GM23248 (cell line): ENCODE measurements around the gene DUOXA1. TPM values are rescaled to one million over a fixed set of nuclear protein-coding genes. Genes with fewer than 3 reads are reported as not detected.

Experiments used
- DNase-seq: peaks from one replicate; pipeline ENCODE4 v3.0.0-alpha.2; 2015
- H2AFZ ChIP-seq: fragments of 200-600 bp; sonication (generic); 2 replicates; pipeline ENCODE4 v1.6.1; 2016; ENCODE audit warnings: antibody characterized with exemption
- H3F3A ChIP-seq: fragments of 200-600 bp; sonication (generic); 2 replicates; pipeline ENCODE4 v1.6.1; 2016; ENCODE audit warnings: mild to moderate bottlenecking, antibody characterized with exemption, mixed run types; ENCODE audit not compliant: insufficient read depth
- H3K27ac ChIP-seq: fragments of 200-600 bp; sonication (generic); 2 replicates; pipeline ENCODE4 v1.5.1; 2016; ENCODE audit warnings: mild to moderate bottlenecking
- H3K27me3 ChIP-seq: fragments of 200-600 bp; sonication (generic); replicated peaks from 2 replicates; pipeline ENCODE4 v1.6.1; 2016; ENCODE audit warnings: mild to moderate bottlenecking; ENCODE audit not compliant: insufficient read depth
- H3K36me3 ChIP-seq: fragments of 200-600 bp; sonication (generic); 2 replicates; pipeline ENCODE4 v1.6.1; 2016; ENCODE audit warnings: low read depth, mild to moderate bottlenecking
- H3K4me1 ChIP-seq: fragments of 200-600 bp; sonication (generic); 2 replicates; pipeline ENCODE4 v1.6.1; 2016; ENCODE audit warnings: mild to moderate bottlenecking; ENCODE audit not compliant: insufficient read depth
- H3K4me2 ChIP-seq: fragments of 200-600 bp; sonication (generic); one replicate; pipeline ENCODE4 v1.6.1; 2016; ENCODE audit warnings: mild to moderate bottlenecking; ENCODE audit not compliant: unreplicated experiment
- H3K4me3 ChIP-seq: fragments of 200-600 bp; sonication (generic); 2 replicates; pipeline ENCODE4 v1.5.1; 2016; ENCODE audit warnings: mild to moderate bottlenecking
- H3K79me2 ChIP-seq: fragments of 200-600 bp; sonication (generic); 2 replicates; pipeline ENCODE4 v1.6.1; 2016; ENCODE audit warnings: mild to moderate bottlenecking; ENCODE audit not compliant: insufficient read depth
- H3K9ac ChIP-seq: fragments of 200-600 bp; sonication (generic); 2 replicates; pipeline ENCODE4 v1.6.1; 2016; ENCODE audit warnings: mild to moderate bottlenecking
- H3K9me2 ChIP-seq: fragments of 200-600 bp; sonication (generic); 2 replicates; pipeline ENCODE4 v1.6.1; 2016; ENCODE audit warnings: mixed run types, mild to moderate bottlenecking, moderate library complexity; ENCODE audit not compliant: insufficient read depth
- H3K9me3 ChIP-seq: fragments of 200-600 bp; sonication (generic); one replicate; pipeline ENCODE4 v1.6.1; 2017; ENCODE audit warnings: low read depth
- H4K20me1 ChIP-seq: fragments of 200-600 bp; sonication (generic); 2 replicates; pipeline ENCODE4 v1.6.0; 2016; ENCODE audit not compliant: insufficient read depth
- EZH2 ChIP-seq: fragments of 200-600 bp; sonication (generic); IDR thresholded peaks from 2 replicates; pipeline ENCODE4 v1.6.1; 2018; ENCODE audit warnings: antibody characterized with exemption, mild to moderate bottlenecking; ENCODE audit not compliant: insufficient read depth, poor library complexity, severe bottlenecking
- EZH2phosphoT487 ChIP-seq: fragments of 200-600 bp; sonication (generic); IDR thresholded peaks from 2 replicates; pipeline ENCODE4 v1.6.1; 2018; ENCODE audit warnings: antibody characterized with exemption, moderate library complexity, mild to moderate bottlenecking, low read depth; ENCODE audit not compliant: insufficient read depth
- WGBS, 2 experiments: methylation state at CpG; one replicate each; pipeline ENCODE4 v1.1.6; 2015 to 2017; ENCODE audit warnings: low lambda C conversion rate in 2 of 2, low coverage in 1 of 2; ENCODE audit errors: missing lambda C conversion rate in 2 of 2; 5-methylcytosine and 5-hydroxymethylcytosine counted together
- in situ Hi-C: fragments of 300-500 bp; cut with MboI; formaldehyde crosslinking; loops from 2 replicates; pipeline ENCODE4 v1.15.0; 2020
- polyA plus RNA-seq: library from polyadenylated mRNA; unstranded; fragments of >200 nt; fragmentation: Nextera tagmentation; extraction: Ambion mirVana; gene quantifications from 2 replicates; pipeline ENCODE4 v1.2.1, GENCODE V29; 2016
- total RNA-seq: library from RNA; depleted of rRNA; stranded (reverse); fragments of >200 nt; shearing (Covaris generic); gene quantifications from 2 replicates; pipeline ENCODE4 v1.2.3, GENCODE V29; 2014

Gene DUOXA1
- total and polyA plus RNA-seq, 2 experiments from 2014 or later, result 0.61 to 2.4 TPM

- H3K9ac ChIP-seq, result no peak overlapping the region
- H2AFZ ChIP-seq, result no peak overlapping the region
- no peak overlapping the region for H3K4me3 ChIP-seq
- in situ Hi-C loops, result no loop called here
- H3K9me3 ChIP-seq, result no peaks in the 10 kb centered on the region
- peak; percentile 49 for DNase-seq
- no peaks in the 10 kb centered on the region for H3K36me3 ChIP-seq
- TF ChIP-seq EZH2phosphoT487 (no peak), EZH2 (no peak)
- no peaks in the 10 kb centered on the region for H3K4me1 ChIP-seq
- H3K27ac ChIP-seq, result peak overlapping the region; percentile 45; the same call in 1 of the 2 replicates
- H3K4me2 ChIP-seq, result peak overlapping the region; percentile 37
- WGBS, 2 experiments, result 0 to 2% methylated on average over 2 of the region's 2 CpGs
- no peaks in the 10 kb centered on the region for H3K79me2 ChIP-seq
- no peaks in the 10 kb centered on the region for H3K9me2 ChIP-seq
- no peaks in the 10 kb centered on the region for H4K20me1 ChIP-seq
- H3K27me3 ChIP-seq, result peaks cover 21% of the 10 kb centered on the region
- no peaks in the 10 kb centered on the region for H3F3A ChIP-seq
Observed at GRCh38 chr15:45091576-45091975, 38.1 kb downstream of the DUOXA1 start.

- Histone ChIP-seq H3K9me3 (no peaks in the 10 kb centered on the region), H3F3A (no peaks in the 10 kb centered on the region), H4K20me1 (no peaks in the 10 kb centered on the region), H3K27ac (peak overlapping the region; percentile 45; the same call in 1 of the 2 replicates), H3K4me2 (peak overlapping the region; percentile 37), H3K9me2 (no peaks in the 10 kb centered on the region), H3K4me3 (no peak overlapping the region), H3K4me1 (no peaks in the 10 kb centered on the region), H3K9ac (no peak overlapping the region), H3K36me3 (no peaks in the 10 kb centered on the region), H2AFZ (no peak overlapping the region), H3K79me2 (no peaks in the 10 kb centered on the region), H3K27me3 (peaks cover 21% of the 10 kb centered on the region)
- DNase-seq, result peak; percentile 72
- TF ChIP-seq EZH2 (no peak), EZH2phosphoT487 (no peak)
- 14% methylated on average over 7 of the region's 7 CpGs for WGBS, 2 experiments
- in situ Hi-C loops, result no loop called here
Observed at GRCh38 chr15:45091161-45091560, 38.5 kb downstream of the DUOXA1 start.

- Histone ChIP-seq H3K9me3 (no peaks in the 10 kb centered on the region), H3K4me3 (no peak overlapping the region), H3K79me2 (no peaks in the 10 kb centered on the region), H3K36me3 (no peaks in the 10 kb centered on the region), H3K27ac (no peak overlapping the region), H3K27me3 (peaks cover 27% of the 10 kb centered on the region), H3K9ac (no peak overlapping the region), H3F3A (no peaks in the 10 kb centered on the region), H3K4me1 (no peaks in the 10 kb centered on the region), H2AFZ (no peak overlapping the region), H3K4me2 (no peak overlapping the region), H4K20me1 (no peaks in the 10 kb centered on the region), H3K9me2 (no peaks in the 10 kb centered on the region)
- in situ Hi-C loops, result no loop called here
- TF ChIP-seq EZH2phosphoT487 (no peak), EZH2 (no peak)
- 59% methylated on average over 3 of the region's 3 CpGs for WGBS, 2 experiments
- DNase-seq, result no peak
Observed at GRCh38 chr15:45089712-45090373, 39.8 kb downstream of the DUOXA1 start.

GRCh38 chr15:45088801-45089711 lies 40.6 kb downstream of the DUOXA1 start:
- Histone ChIP-seq H3K27ac (no peak overlapping the region), H3K9me3 (no peaks in the 10 kb centered on the region), H3K4me1 (no peaks in the 10 kb centered on the region), H3K27me3 (peaks cover 33% of the 10 kb centered on the region), H3F3A (no peaks in the 10 kb centered on the region), H3K9me2 (no peaks in the 10 kb centered on the region), H3K36me3 (no peaks in the 10 kb centered on the region), H3K4me2 (no peak overlapping the region), H2AFZ (no peak overlapping the region), H3K79me2 (no peaks in the 10 kb centered on the region), H4K20me1 (no peaks in the 10 kb centered on the region), H3K4me3 (no peak overlapping the region), H3K9ac (no peak overlapping the region)
- peak; percentile 21 for DNase-seq
- TF ChIP-seq EZH2 (no peak), EZH2phosphoT487 (no peak)
- in situ Hi-C loops, result no loop called here
- 69 to 71% methylated on average over 10 of the region's 10 CpGs for WGBS, 2 experiments
